H1 (cell line): ENCODE data around the gene CAMK1. TPM values are rescaled to one million over a fixed set of nuclear protein-coding genes. Genes with fewer than 3 reads are reported as not detected.

ENCODE experiments used
- RBBP5 ChIP-seq: IDR thresholded peaks from 2 replicates; pipeline ENCODE4 v1.7.1; 2012; ENCODE audit warnings: low read depth, mild to moderate bottlenecking, inconsistent platforms, low read length, moderate library complexity, borderline replicate concordance
- SRF ChIP-seq: IDR thresholded peaks from 2 replicates; pipeline ENCODE4 v1.6.1; 2011; ENCODE audit warnings: mild to moderate bottlenecking, low read depth, low read length, moderate library complexity
- polyA plus RNA-seq, 7 experiments: library from polyadenylated mRNA; depleted of rRNA in 3 of 7; stranded (reverse) in 5 of 7; unstranded in 2 of 7; fragments of >200 nt in 5 of 7; fragments of 200-250 nt in 2 of 7; gene quantifications; 1 replicate in 5 of 7; 2 replicates in 1 of 7; 4 replicates in 1 of 7; pipeline versions ENCODE4 v1.2.1 to v1.2.3, GENCODE V29; 2011 to 2013; ENCODE audit warnings: missing spikeins in 2 of 7, mixed read lengths in 2 of 7
- total RNA-seq: library from RNA; stranded (reverse); fragmentation: NEBNext Ultra II Directional; extraction: Animal tissue kit (Norgen Biotek cat#: 25700); gene quantifications from 2 replicates; pipeline ENCODE4 v1.2.1, GENCODE V29; 2021
- TF ChIP-seq, protein P1 (sequence below): IDR thresholded peaks from 2 replicates; pipeline ENCODE4 v1.6.1; 2011; ENCODE audit warnings: low read depth, mild to moderate bottlenecking, low read length; ENCODE audit not compliant: insufficient read depth

Gene CAMK1
- total and polyA plus RNA-seq, 2 of the 8 experiments (the other 6 are each of a cell fraction or from before 2014, with no cell fraction given): 4.9 to 5.1 TPM

DNA sequence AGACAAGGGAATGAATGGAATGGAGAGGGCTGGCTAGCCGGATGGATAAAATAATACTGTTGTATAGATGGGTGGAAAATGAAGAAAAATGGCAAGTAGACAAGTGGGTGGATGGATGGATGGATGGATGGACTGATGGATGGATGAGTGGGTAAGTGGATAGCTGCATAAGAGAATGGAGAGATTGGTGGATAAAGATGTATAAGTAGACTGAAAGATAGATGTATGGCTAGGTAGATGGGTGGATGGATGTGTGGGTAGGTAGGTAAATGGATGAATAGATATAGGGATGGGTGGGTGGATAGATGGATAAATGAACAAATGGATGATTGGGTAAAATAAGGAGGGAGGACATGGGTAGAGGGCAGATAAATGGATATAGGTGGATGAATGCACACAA, 52.2 kb downstream of the CAMK1 start (continued):
- TF ChIP-seq, protein P1, sequence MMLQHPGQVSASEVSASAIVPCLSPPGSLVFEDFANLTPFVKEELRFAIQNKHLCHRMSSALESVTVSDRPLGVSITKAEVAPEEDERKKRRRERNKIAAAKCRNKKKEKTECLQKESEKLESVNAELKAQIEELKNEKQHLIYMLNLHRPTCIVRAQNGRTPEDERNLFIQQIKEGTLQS: no peak
- TF ChIP-seq SRF (no peak), RBBP5 (no peak)
